Measurements from ENCODE around the gene RPL36.
"Not testable (repeated sequence)": the region's sequence is repeated elsewhere in the genome, so short reads cannot be mapped to it uniquely, and the experiment has no call there.

The RPL36 gene

GRCh38 chr19:5691822-5692722 lies 2.0 kb downstream of the RPL36 start:
- DNase-seq, result no peak

GRCh38 chr19:5692723-5693194 lies 2.7 kb downstream of the RPL36 start:
- no peak for DNase-seq

GRCh38 chr19:5693195-5694166 lies 3.4 kb downstream of the RPL36 start:
- peak; percentile 52 for DNase-seq

GRCh38 chr19:5694167-5694955 lies 4.3 kb downstream of the RPL36 start:
- DNase-seq, result no peak

- DNase-seq, result no peak
Measured at GRCh38 chr19:5694956-5695648, 5.0 kb downstream of the RPL36 start.

GRCh38 chr19:5695649-5696195 lies 5.6 kb downstream of the RPL36 start:
- DNase-seq, result no peak

- no peak for DNase-seq
Measured at GRCh38 chr19:5696196-5697021, 6.3 kb downstream of the RPL36 start.

GRCh38 chr19:5697022-5697889 lies 7.2 kb downstream of the RPL36 start:
- DNase-seq, result no peak

GRCh38 chr19:5697890-5698634 lies 8.0 kb downstream of the RPL36 start:
- DNase-seq, result no peak

- DNase-seq, result peak; percentile 16
Measured at GRCh38 chr19:5698635-5699422, 8.7 kb downstream of the RPL36 start.

- no peak for DNase-seq
Measured at GRCh38 chr19:5700455-5701092, 10.5 kb downstream of the RPL36 start.

GRCh38 chr19:5702053-5702410 lies 11.9 kb downstream of the RPL36 start:
- not testable (repeated sequence) for DNase-seq

- DNase-seq, result peak; percentile 15
Measured at GRCh38 chr19:5703819-5704818, 14.0 kb downstream of the RPL36 start.

GRCh38 chr19:5705552-5705951 lies 15.5 kb downstream of the RPL36 start:
- DNase-seq, result no peak

GRCh38 chr19:5706876-5707573 lies 16.9 kb downstream of the RPL36 start:
- DNase-seq, result no peak
